ENCODE measurements around the gene EPM2A. TPM values are rescaled to one million over a fixed set of nuclear protein-coding genes. Genes with fewer than 3 reads are reported as not detected.

The EPM2A gene
- 4.8 and 9.1 TPM in 2 replicates for total RNA-seq

DNA sequence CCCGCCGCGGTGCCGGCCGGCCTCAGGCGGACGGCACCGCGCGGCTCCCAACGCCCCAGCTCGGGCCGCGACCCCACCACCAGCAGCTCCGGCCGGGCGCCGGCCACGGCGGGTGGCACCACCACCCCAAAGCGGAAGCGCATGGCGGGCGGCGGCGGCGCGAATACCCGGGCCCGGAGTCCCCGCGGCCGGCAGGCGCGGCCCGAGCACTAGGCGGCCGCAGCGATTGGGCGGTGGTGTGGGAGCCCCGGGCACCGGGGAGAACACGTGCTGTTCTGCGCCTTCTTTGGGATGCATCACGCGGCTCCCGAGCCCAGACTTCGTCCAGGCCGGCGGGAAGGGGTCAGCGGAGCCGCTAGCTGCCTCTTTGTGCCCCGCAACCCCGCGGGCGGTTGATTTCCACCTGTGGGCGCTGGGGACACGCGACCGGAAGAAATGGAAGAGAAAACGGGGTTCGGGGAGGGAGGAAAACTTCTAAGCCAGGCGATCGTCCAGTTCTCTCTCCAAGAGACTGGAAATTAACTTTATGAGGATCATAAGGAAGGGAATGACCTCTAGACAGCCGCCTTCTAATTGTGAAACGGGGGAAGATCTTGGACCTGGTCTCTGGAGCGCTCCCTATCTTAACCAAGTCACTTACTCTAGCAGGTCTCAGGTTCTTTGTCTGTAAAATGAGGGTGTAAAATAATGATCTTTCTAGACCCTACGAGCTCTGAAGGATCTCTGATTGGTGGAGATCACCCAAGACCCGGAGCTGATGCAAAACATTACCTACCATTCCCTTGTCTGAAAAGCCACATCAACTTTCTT lies at the start of gene EPM2A:
EPM2A (minus strand) TSS at position 165 of the 810 bp plus-strand sequence; CDS start at position 143, 22 bp downstream.

Other genes starting within 250 kb of the EPM2A start
- gene FBXO30, start 79.3 kb upstream of the EPM2A start, total RNA-seq = 16.2 and 21.1 TPM in 2 replicates
- 17.0 and 20.5 TPM in 2 replicates for gene SHPRH, start 228.8 kb upstream of the EPM2A start, total RNA-seq